Natural killer cell (primary cell): ENCODE measurements around the gene TMEM233. TPM values are rescaled to one million over a fixed set of nuclear protein-coding genes. Genes with fewer than 3 reads are reported as not detected.

ENCODE experiments used
- ATAC-seq, 3 donors: fragments of 150-1000 bp in 2 of 3; fragments of 200-7000 bp in 1 of 3; cut with Tn5 transposase; 1 replicate in 1 of 3; 2 replicates in 2 of 3; pipeline ENCODE4 v1.10.0; 2021; ENCODE audit warnings: mild to moderate bottlenecking in 2 of 3, moderate library complexity in 2 of 3
- DNase-seq, 2 donors: peaks; one replicate each; pipeline versions ENCODE4 v3.0.0 to v3.0.0-alpha.2; 2013 to 2021; ENCODE audit warnings: mixed read lengths in 1 of 2
- H3K27ac ChIP-seq: one replicate; pipeline ENCODE4 v1.5.1; 2013; ENCODE audit warnings: mild to moderate bottlenecking, low read length
- H3K27me3 ChIP-seq: one replicate; pipeline ENCODE4 v1.6.1; 2013; ENCODE audit warnings: low read length; ENCODE audit not compliant: control insufficient read depth, insufficient read depth
- H3K36me3 ChIP-seq: one replicate; pipeline ENCODE4 v1.6.1; 2013; ENCODE audit warnings: low read length; ENCODE audit not compliant: control insufficient read depth, insufficient read depth
- H3K4me1 ChIP-seq: one replicate; pipeline ENCODE4 v1.6.1; 2013; ENCODE audit warnings: low read length; ENCODE audit not compliant: control insufficient read depth, insufficient read depth
- H3K4me3 ChIP-seq: one replicate; pipeline ENCODE4 v1.5.1; 2013; ENCODE audit warnings: low read length
- H3K9me3 ChIP-seq: one replicate; pipeline ENCODE4 v1.6.1; 2013; ENCODE audit warnings: low read length; ENCODE audit not compliant: control insufficient read depth, insufficient read depth
- H3K27ac Mint-ChIP-seq, 2 donors: one replicate each; pipeline ENCODE4 v1.8.0; 2022; ENCODE audit warnings: mild to moderate bottlenecking in 2 of 2, mixed read lengths in 2 of 2, moderate library complexity in 1 of 2
- H3K27me3 Mint-ChIP-seq, 2 donors: one replicate each; pipeline ENCODE4 v1.8.0; 2022; ENCODE audit warnings: low read depth in 2 of 2, mixed read lengths in 2 of 2
- H3K36me3 Mint-ChIP-seq: one replicate; pipeline ENCODE4 v1.8.0; 2022; ENCODE audit warnings: mixed read lengths
- H3K4me1 Mint-ChIP-seq, 2 donors: one replicate each; pipeline ENCODE4 v1.8.0; 2022; ENCODE audit warnings: mixed read lengths in 2 of 2
- H3K4me3 Mint-ChIP-seq: one replicate; pipeline ENCODE4 v1.8.0; 2022; ENCODE audit warnings: mild to moderate bottlenecking, moderate library complexity, mixed read lengths
- H3K9me3 Mint-ChIP-seq, 2 donors: one replicate each; pipeline ENCODE4 v1.8.0; 2022; ENCODE audit warnings: mixed read lengths in 2 of 2
- WGBS: methylation state at CpG from one replicate; pipeline ENCODE4 v1.1.7; 2013; ENCODE audit warnings: missing lambda C conversion rate; ENCODE audit not compliant: insufficient coverage; 5-methylcytosine and 5-hydroxymethylcytosine counted together
- intact Hi-C: fragments of 100-400 bp; cut with micrococcal nuclease; formaldehyde crosslinking; loops from one replicate; pipeline ENCODE4 v1.14.2; 2022
- total RNA-seq, 4 donors: library from RNA; stranded (reverse); fragments of 120-200 nt in 1 of 4; gene quantifications; one replicate each; pipeline versions ENCODE4 v1.2.3 to v1.2.4, GENCODE V29; 2013 to 2022
- TF ChIP-seq, protein P1 (sequence below): fragments of 200-600 bp; IDR thresholded peaks from one replicate; pipeline ENCODE4 v1.8.0; 2022; ENCODE audit warnings: antibody characterized with exemption

TMEM233 gene
- total RNA-seq, 3 donors from 2014 or later (not counting 1 experiment from before 2014, with no cell fraction given) = not detected

DNA sequence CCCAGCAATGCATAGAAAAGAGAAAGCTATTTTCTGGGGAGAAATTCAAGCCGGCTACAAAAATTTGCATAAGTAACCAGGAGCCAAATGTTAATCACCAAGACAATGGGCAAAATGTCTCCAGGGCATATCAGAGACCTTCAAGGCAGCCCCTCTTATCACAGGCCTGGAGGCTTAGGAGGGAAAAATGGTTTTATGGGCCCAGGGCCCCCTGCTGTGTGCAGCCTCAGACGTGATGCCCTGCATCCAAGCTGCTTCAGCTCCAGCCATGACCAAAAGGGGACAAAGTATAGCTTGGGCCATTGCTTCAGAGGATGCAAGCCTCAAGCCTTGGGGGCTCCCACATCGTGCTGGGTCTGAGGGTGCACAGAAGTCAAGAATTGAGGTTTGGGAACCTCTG, 15.8 kb downstream of the TMEM233 start:
- Mint-ChIP-seq H3K4me1 (no peaks in the 10 kb centered on the region), H3K9me3 (no peaks in the 10 kb centered on the region), H3K4me3 (no peak overlapping the region), H3K27me3 (peaks cover 36 to 39% of the 10 kb centered on the region in 2 donors), H3K27ac (no peak overlapping the region), H3K36me3 (no peaks in the 10 kb centered on the region)
- H3K4me3 ChIP-seq = no peak overlapping the region
- ATAC-seq (no peak), DNase-seq (no peak)
- H3K9me3 ChIP-seq = peaks cover 6% of the 10 kb centered on the region
- intact Hi-C loops = no loop called here
- TF ChIP-seq, protein P1, sequence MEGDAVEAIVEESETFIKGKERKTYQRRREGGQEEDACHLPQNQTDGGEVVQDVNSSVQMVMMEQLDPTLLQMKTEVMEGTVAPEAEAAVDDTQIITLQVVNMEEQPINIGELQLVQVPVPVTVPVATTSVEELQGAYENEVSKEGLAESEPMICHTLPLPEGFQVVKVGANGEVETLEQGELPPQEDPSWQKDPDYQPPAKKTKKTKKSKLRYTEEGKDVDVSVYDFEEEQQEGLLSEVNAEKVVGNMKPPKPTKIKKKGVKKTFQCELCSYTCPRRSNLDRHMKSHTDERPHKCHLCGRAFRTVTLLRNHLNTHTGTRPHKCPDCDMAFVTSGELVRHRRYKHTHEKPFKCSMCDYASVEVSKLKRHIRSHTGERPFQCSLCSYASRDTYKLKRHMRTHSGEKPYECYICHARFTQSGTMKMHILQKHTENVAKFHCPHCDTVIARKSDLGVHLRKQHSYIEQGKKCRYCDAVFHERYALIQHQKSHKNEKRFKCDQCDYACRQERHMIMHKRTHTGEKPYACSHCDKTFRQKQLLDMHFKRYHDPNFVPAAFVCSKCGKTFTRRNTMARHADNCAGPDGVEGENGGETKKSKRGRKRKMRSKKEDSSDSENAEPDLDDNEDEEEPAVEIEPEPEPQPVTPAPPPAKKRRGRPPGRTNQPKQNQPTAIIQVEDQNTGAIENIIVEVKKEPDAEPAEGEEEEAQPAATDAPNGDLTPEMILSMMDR = no peak
- 76% methylated on average over 3 of the region's 3 CpGs for WGBS
- H3K4me1 ChIP-seq = no peaks in the 10 kb centered on the region
- no peaks in the 10 kb centered on the region for H3K36me3 ChIP-seq
- peaks cover 2% of the 10 kb centered on the region for H3K27me3 ChIP-seq
- H3K27ac ChIP-seq = no peak overlapping the region

DNA sequence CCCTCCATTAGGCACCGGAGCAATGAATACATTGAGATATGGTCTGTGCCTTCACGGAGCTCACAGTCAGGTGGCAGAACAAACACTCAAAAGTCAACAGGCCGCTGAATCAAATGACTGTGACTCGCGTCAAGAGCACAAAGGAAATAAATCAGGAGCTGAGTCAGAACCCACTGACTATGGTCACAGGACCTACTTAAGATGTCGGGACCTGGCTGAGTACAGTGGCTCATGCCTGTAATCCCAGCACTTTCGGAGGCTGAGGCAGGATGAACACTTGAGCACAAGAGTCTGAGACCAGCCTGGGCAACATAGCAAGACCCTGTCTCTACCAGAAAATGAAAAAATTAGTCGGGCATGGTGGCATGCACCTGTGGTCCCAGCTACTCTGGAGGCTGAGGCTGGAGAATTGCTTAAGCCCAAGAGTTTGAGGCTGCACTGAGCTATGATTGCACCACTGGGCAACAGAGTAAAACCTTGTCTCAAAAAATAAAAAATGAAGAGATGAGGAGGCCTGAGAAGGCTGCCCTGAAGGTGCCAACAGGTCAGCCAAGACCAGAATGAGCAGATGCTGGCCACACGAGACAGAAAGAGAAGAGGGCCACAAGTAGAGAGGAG, 19.9 kb downstream of the TMEM233 start:
- Mint-ChIP-seq H3K9me3 (no peaks in the 10 kb centered on the region), H3K4me1 (no peaks in the 10 kb centered on the region), H3K36me3 (no peaks in the 10 kb centered on the region), H3K27ac (no peak overlapping the region), H3K4me3 (no peak overlapping the region), H3K27me3 (peaks cover 12 to 28% of the 10 kb centered on the region in 2 donors)
- H3K27me3 ChIP-seq = peaks cover 2% of the 10 kb centered on the region
- intact Hi-C loops = no loop called here
- TF ChIP-seq, protein P1 = no peak
- peaks cover 6% of the 10 kb centered on the region for H3K9me3 ChIP-seq
- H3K4me3 ChIP-seq = no peak overlapping the region
- H3K27ac ChIP-seq = no peak overlapping the region
- H3K36me3 ChIP-seq = no peaks in the 10 kb centered on the region
- no peak for ATAC-seq
- 79% methylated on average over 9 of the region's 9 CpGs for WGBS
- no peaks in the 10 kb centered on the region for H3K4me1 ChIP-seq
- no peak for DNase-seq

DNA sequence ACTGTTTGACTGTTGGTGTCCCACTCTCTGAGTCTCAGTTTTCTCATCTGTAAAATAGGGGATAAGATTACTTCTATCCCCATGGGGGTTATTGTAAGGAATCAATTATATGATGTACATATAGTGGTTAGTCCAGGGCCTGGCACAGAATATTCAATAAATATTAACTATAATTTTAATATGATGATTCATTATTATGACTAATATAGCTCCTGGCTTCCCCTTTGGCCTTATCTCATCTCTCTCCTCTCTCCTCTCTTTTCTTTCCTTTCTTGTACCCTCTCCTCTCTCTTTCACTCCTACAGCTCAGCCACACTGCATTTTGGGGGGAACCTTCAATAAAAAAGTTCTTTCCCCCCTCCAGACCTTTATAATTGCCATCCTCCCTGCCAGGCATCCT, 21.1 kb downstream of the TMEM233 start:
- DNase-seq = no peak
- Mint-ChIP-seq H3K4me3 (no peak overlapping the region), H3K36me3 (no peaks in the 10 kb centered on the region), H3K27me3 (peaks cover 13 to 24% of the 10 kb centered on the region in 2 donors), H3K4me1 (no peaks in the 10 kb centered on the region), H3K9me3 (no peaks in the 10 kb centered on the region), H3K27ac (no peak overlapping the region)
- Histone ChIP-seq H3K9me3 (peaks cover 2% of the 10 kb centered on the region), H3K36me3 (no peaks in the 10 kb centered on the region), H3K4me1 (no peaks in the 10 kb centered on the region), H3K27ac (no peak overlapping the region), H3K27me3 (peaks cover 2% of the 10 kb centered on the region), H3K4me3 (no peak overlapping the region)
- TF ChIP-seq, protein P1 = no peak
- no peak for ATAC-seq
- intact Hi-C loops = no loop called here
